ENCODE data around the gene RBP3.

The RBP3 gene

DNA sequence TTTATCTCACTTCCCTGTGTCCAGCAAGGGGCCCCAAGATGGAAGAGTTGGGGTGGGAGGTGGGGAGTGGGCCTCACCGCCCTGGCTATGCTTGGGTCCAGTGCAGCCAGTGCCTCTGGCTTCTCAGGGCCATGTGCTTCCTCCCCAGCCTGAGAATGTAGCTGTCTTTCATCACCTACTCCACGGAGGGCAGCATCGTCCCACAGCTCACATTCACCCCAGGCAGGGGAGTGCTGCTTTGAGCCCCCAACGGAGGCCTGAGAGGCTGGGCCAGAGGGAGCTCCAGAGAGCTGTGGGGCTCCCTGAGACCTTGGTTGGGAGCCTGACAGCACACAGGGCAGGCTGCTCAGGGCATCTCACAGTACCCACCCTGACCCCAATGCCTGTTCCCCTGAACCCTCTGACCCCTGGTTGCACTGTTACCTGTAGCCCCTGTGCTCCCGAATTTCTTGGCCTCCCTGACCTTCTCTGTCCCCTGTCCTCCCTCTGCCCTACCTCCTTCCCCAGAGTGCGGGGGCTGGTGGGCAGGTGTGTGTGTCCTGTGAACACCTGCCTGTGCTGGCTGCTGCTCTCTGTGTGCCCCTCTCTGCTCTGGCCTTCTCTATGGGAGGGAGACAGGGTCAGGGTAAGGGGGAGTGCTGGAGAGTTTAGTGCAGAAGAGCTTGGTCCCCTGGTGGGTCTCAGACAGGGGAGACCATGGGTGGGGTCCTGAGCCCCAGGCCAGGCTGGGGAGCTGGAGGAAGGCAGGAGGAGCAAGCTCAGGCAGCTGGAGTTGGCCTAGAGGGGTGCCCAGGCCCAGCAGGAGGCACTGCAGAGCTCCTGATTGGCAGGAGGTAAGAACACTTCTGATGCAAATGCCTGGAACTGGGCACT lies 55.5 kb downstream of the RBP3 start:
- DNase-seq: no peak

- DNase-seq: no peak
Observed at GRCh38 chr10:47404446-47404845, 56.3 kb downstream of the RBP3 start.

DNA sequence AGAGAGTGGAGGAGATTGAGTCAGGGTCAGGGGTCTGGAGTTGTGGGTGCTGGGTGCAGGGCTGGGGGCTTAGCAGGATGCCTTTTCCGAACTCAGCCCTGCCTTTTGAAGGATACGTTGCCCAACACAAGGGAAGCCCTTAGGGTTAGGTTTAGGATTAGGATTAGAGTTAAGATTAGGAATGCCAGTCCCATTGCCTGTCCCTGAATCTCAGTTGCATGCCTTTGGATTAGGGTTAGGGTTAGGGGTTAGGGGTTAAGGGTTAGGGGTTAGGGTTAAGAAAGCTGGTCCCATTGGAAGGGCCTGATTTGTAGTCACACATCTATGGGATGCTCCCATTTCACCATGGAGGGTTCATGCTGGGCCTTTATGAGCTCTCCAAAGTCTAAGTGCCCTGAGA lies 56.8 kb downstream of the RBP3 start:
- DNase-seq: no peak

GRCh38 chr10:47405857-47406547 lies 57.8 kb downstream of the RBP3 start:
- no peak for DNase-seq

- no peak for DNase-seq
Observed at GRCh38 chr10:47406548-47406869, 58.3 kb downstream of the RBP3 start.

GRCh38 chr10:47406870-47407691 lies 58.9 kb downstream of the RBP3 start:
- no peak for DNase-seq
